Muscle of back (tissue), 11 donors: ENCODE measurements around the gene CTNNA3. TPM values are rescaled to one million over a fixed set of nuclear protein-coding genes. Genes with fewer than 3 reads are reported as not detected.

Source experiments
- DNase-seq, 3 donors: peaks; one replicate each; pipeline versions ENCODE4 v3.0.0 to v3.0.0-alpha.2; 2013
- polyA plus RNA-seq, 10 donors: library from polyadenylated mRNA; unstranded; fragments of 120-200 nt; gene quantifications; one replicate each; pipeline ENCODE4 v1.2.1, GENCODE V29; 2013; ENCODE audit not compliant: insufficient read length in 10 of 10

The CTNNA3 gene
- polyA plus RNA-seq, 10 donors, result 4.6 to 15.8 (median 7.9) TPM

DNA sequence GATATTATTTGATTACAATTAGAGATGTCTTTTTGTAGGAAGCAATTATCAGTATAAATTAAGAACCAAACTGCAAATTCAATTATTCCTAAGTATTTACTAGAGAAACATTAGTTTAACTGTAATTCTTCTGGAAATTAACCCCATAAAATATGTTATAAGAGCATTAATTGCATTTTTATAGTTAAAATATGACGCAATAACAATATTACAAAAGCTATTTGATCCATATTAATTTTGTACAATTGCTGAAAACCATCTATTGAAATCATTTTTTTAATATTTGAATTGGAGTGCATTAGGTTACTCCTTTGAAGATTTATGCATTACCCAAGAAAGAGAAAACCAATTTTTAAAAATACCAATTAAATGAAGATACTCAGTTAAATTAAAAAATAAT is 1024.9 kb downstream of the CTNNA3 start:
- DNase-seq, result no peak

DNA sequence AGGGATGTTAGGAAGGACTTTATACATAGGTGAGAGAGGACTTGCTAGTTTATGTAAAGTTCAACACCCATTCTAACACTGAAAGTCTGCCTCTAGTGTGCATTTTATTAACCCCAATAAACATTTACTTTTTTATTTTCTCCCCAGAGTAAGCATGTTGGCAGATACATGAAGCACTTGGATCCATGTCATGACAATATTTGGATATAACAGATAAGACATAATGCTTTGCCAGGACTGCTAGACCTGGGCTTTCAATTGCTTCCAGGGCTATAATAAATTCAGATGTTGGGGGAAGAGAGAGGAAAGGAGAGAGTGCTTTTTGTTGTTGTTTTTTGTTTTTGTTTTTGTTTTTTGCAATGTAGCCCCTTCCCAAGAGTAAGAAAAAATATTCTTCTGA is 1039.5 kb downstream of the CTNNA3 start:
- no peak for DNase-seq

- DNase-seq, result no peak
Measured at GRCh38 chr10:66654861-66655260, 1041.1 kb downstream of the CTNNA3 start.

DNA sequence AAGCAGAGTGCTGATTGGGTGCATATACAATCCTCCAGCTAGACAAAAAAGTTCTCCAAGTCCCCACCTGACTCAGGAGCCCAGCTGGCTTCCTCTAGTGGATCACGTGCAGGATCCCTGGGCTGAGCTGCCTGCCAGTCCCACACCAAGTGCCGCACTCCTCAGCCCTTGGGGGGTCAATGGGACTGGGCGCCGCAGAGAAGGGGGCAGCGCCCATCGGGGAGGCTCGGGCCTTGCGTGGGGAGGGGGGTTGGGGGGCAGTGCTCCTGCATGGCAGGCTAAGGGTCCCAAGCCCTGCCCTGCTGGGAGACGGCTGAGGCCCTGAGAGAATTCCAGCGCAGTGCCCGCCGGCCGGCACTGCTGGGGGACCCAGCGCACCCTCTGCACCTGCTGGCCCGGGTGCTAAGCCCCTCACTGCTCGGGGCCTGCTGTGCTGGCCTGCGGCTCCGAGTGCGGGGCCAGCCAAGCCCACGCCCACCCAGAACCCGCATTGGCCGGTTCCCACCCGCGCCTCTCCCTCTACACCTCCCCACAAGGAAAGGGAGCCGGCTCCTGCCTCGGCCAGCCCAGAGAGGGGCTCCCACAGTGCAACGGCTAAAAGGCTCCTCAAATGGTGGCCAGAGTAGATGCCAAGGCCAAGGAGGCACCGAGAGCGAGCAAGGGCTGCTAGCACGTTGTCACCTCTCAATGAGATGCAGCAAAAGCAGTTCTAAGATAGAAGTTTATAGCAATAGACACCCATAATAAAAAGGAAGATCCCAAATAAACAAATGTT is 1044.5 kb downstream of the CTNNA3 start:
- no peak for DNase-seq

DNA sequence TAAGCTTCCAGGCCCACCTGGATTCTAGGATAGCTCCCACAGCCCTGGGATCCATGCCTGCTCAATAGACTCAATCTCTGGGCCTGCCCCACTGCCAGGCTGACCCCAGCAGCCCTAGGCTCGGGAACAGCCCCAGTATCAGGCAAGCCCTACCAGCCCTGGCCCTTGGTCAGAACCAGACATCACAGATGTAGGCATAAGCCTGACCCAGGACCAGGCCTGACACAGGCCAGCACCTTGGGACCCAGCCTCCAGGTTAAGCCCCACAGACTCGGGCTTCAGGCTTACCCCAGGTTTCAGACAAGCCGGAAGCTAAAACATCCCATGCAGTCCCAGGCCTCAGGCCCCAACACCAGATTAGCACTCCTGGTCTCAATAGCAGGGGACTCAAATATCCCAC is 1046.4 kb downstream of the CTNNA3 start:
- DNase-seq, result no peak

- no peak for DNase-seq
Measured at GRCh38 chr10:66642217-66642616, 1053.8 kb downstream of the CTNNA3 start.

DNA sequence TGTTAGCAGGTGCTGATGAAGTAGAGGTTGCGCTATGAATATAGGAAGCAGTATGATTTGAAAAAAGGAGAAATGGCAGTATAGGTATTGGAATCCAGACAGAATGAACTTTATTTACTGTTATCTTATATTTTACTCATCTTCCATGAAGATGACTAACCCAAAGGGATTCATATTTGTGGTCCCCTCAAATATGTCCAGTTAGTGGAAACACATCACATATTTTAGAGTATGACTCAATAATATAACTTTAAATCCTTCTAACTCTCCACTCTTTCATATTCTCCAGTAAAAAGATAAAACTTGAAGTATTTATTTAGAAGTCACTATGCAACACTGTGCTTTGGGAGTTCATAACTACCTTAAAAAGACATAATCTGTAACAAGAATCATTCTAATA is 1056.6 kb downstream of the CTNNA3 start:
- DNase-seq, result peak in 1 of 3 donors; percentile 57

GRCh38 chr10:66637273-66638036 is 1058.5 kb downstream of the CTNNA3 start:
- DNase-seq, result no peak

DNA sequence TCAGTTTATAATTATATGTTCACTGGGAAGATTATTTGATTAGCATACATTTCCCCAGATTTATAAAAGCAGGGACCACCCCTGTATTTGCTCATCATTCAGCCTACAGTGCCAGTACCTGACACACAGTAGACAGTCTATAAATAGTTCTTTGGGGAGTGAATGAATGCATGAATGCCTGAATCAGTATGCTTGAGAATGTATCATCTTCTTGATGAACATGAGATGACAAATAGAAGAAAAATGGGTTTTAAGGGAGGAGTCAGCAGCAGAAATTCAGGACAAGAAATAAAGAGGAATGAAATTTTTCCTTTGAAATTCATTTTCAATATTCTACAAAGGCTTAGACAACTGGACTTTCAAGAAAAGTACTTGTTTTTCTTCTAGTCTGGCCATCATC is 1066.0 kb downstream of the CTNNA3 start:
- peak in 1 of 3 donors; percentile 31 for DNase-seq

GRCh38 chr10:66627156-66627555 is 1068.8 kb downstream of the CTNNA3 start:
- no peak for DNase-seq

- DNase-seq, result no peak
Measured at GRCh38 chr10:66625709-66626590, 1070.0 kb downstream of the CTNNA3 start.

DNA sequence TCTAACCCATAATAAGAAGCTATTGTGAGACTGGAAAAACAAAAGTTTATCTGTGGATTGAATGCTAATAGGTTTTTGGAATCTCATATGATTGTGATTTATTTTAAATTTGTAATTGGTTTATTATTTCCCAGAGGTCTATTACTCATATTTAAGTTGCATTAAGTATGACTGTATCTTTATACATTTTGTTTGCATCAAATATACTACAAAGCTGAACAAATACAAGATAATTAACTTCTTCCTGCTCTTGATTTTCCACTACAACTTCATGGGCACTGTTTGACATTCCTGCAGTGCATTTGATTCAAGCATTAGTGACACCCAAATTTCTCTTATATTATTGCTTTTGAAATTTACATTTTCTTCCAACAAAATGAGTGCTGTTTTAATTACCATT is 1073.9 kb downstream of the CTNNA3 start:
- DNase-seq, result no peak

DNA sequence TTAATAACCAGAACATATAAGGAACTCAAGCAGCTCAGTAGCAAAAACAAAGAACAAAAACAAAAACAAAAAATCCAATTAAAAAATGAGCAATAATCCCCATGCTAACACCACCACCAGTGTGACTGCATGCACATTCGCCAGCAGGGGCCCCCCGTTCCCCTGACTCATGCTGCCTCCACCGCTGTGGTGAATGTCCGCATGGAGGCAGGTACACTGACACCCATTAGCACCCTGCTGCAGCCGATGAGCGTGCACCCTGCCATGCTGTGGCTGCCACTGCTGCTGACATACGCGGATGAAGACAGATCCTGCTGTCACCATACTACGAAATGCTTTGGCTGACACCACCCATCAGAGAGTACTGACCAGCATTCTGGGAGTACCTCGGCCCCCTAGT is 1091.8 kb downstream of the CTNNA3 start:
- DNase-seq, result no peak

- peak in 1 of 3 donors; percentile 24 for DNase-seq
Measured at GRCh38 chr10:66591865-66592264, 1104.1 kb downstream of the CTNNA3 start.

DNA sequence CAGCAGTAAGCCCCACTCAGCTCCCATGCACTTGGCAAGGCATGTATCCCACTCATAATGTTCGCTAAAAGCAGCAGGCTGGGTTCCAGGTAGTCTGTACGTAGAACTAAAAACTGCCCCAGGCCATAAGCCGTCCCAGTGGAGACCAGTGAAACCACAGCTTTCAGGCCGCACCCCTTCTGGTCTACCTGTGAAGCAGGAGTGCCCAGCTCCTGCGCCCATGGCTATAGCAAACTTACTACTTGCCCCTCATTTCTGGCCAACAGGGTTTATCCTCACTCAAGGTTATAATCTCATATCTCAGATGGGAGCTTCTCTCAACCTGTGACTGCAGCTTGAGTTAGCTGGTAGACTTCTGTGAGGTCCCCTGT is 1108.3 kb downstream of the CTNNA3 start:
- no peak for DNase-seq

GRCh38 chr10:66586897-66587679 is 1108.9 kb downstream of the CTNNA3 start:
- DNase-seq, result peak in 2 of 3 donors; percentile 3 to 6

GRCh38 chr10:66586073-66586472 is 1109.9 kb downstream of the CTNNA3 start:
- no peak for DNase-seq

GRCh38 chr10:66575251-66575855 is 1120.6 kb downstream of the CTNNA3 start:
- peak in 1 of 3 donors; percentile 4 for DNase-seq

DNA sequence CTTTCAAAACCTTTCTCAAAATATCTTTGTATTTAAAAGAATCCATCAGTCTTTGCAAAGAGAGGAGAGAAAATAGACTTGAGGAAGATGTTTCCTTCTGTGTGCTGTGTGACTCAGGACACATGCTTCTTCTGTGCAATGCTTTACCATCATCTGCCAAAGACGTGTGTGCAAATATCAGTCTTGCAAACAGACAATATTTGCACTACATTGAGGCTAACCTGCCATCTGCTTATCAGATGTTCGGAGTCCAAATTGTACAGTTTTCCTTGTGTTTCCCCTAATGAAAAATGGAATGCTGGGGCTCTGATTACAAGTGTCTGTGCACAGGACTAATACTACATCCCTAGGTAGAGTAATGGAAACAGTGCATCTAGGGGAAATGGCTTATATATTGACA is 1123.3 kb downstream of the CTNNA3 start:
- DNase-seq, result no peak

DNA sequence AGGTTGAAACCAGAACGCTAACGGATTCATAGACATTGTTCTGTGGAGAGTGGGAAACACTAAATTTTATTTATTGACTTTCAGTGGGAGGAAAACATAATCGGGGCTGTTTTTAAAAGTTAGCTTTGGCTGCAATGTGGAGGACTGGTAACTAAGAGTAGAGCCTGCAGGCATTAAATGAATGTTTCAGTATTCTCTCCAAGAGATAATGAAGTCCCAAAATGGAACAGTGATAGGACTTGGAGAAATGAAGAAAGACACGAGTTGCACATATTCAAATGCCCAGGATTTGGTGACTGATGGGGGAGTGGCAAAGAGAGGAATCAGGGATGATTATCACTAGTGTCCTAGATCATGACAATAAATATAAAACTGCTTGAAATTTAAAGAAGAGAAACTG is 1130.0 kb downstream of the CTNNA3 start:
- no peak for DNase-seq

DNA sequence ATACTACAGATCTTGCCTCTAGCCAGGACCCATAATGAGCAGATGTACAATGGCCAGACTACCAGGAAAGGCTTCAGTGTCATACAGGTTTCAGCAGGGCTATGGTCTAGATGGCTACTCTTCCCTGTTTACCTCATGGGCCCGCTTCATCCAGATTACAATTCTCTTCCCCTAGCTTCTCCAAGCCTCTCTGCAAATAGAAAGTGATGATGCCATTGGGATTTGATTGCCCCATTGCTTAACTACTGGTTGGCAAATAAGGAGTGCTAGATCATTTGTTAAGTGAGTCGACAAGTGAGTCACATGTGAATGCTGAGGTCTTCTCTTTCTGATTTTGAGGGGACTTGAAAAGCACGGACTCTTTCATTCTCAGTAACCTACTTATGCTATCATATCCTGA is 1131.7 kb downstream of the CTNNA3 start:
- no peak for DNase-seq
